Fibroblast of mammary gland (primary cell): Measurements from ENCODE around the gene GP5.

ENCODE experiments used
- DNase-seq: peaks from one replicate; pipeline ENCODE4 v3.0.0-alpha.2; 2010; ENCODE audit warnings: low read depth
- H3K4me3 ChIP-seq: 2 replicates; pipeline ENCODE4 v1.5.1; 2011; ENCODE audit warnings: low read depth, mild to moderate bottlenecking, low read length, moderate library complexity; ENCODE audit not compliant: control insufficient read depth
- TF ChIP-seq, protein P1 (sequence below): conservative IDR thresholded peaks from 2 replicates; pipeline ENCODE4 v1.5.1; 2011; ENCODE audit warnings: low read depth, low read length, inconsistent platforms; ENCODE audit not compliant: control insufficient read depth, insufficient read depth

GP5 gene

GRCh38 chr3:194422188-194422587, 23.1 kb upstream of the GP5 start:
- TF ChIP-seq, protein P1, sequence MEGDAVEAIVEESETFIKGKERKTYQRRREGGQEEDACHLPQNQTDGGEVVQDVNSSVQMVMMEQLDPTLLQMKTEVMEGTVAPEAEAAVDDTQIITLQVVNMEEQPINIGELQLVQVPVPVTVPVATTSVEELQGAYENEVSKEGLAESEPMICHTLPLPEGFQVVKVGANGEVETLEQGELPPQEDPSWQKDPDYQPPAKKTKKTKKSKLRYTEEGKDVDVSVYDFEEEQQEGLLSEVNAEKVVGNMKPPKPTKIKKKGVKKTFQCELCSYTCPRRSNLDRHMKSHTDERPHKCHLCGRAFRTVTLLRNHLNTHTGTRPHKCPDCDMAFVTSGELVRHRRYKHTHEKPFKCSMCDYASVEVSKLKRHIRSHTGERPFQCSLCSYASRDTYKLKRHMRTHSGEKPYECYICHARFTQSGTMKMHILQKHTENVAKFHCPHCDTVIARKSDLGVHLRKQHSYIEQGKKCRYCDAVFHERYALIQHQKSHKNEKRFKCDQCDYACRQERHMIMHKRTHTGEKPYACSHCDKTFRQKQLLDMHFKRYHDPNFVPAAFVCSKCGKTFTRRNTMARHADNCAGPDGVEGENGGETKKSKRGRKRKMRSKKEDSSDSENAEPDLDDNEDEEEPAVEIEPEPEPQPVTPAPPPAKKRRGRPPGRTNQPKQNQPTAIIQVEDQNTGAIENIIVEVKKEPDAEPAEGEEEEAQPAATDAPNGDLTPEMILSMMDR, result no peak
- H3K4me3 ChIP-seq, result no peak overlapping the region
- DNase-seq, result peak; percentile 54

DNA sequence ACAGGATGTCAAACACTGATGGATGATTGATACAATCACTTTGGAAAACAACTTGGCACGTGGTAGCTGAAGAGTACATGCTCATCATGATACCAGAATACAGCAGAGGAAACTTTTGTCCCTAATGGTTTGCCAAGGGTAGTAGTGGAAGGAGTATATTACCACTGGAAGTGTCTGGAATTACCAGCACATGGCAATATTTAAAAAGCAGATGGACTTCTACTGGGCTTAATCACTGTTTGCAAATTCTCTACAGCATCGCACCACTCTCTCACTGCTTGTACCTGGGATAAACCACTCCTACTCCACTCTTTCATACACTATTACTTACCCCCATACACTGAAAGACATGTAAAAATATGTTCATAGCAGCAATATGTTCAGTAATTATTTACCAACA, 19.6 kb upstream of the GP5 start:
- TF ChIP-seq, protein P1, result no peak

GRCh38 chr3:194407423-194407822, 8.4 kb upstream of the GP5 start:
- no peak overlapping the region for H3K4me3 ChIP-seq
- DNase-seq, result peak; percentile 44
- TF ChIP-seq, protein P1, result no peak

More for the DNA sequence above, 19.6 kb upstream of the GP5 start:
- DNase-seq, result no peak
- no peak overlapping the region for H3K4me3 ChIP-seq

- TF ChIP-seq, protein P1, result no peak
- DNase-seq, result no peak
- no peak overlapping the region for H3K4me3 ChIP-seq
These were observed 6.7 kb upstream of the GP5 start for GRCh38 chr3:194405766-194406165.

- peak; percentile 65 for DNase-seq
- H3K4me3 ChIP-seq, result no peak overlapping the region
- TF ChIP-seq, protein P1, result peak; percentile 60
These were observed 5.5 kb upstream of the GP5 start for GRCh38 chr3:194404365-194405140.

GRCh38 chr3:194401868-194402329, 2.8 kb upstream of the GP5 start:
- TF ChIP-seq, protein P1, result no peak
- DNase-seq, result no peak
- no peak overlapping the region for H3K4me3 ChIP-seq
